ENCODE measurements around the gene EPC1. TPM values are rescaled to one million over a fixed set of nuclear protein-coding genes. Genes with fewer than 3 reads are reported as not detected.

The EPC1 gene
- total RNA-seq, 1 experiment from 2014 or later: 30.0 TPM

DNA sequence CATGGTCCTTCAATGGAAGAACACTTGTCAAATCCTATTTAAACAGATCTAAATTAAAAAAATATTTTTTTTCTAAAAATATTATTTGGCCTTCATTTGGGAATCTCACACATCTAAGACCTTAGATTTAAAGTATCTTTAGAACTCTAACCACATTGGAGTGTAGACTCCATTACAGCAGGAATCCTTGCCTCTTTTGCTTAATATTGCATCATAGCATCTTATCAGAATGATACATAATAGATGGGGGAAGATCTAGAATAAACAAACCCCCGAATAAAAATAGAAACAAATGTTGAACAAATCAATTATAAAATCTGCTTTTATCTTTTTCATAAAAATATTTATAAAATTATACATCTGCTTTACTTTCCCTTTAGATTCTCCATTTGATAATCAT is 27.6 kb upstream of the EPC1 start:
- intact Hi-C loops (cut with micrococcal nuclease; ENCODE audit: unreplicated experiment): loop anchor here (5.0 to 10.0 kb wide), 2 partner anchors 320 to 633 kb away; no protein-coding TSS in a partner anchor
- H3K4me1 Mint-ChIP-seq (ENCODE audit: low read depth, unreplicated experiment): peaks cover 9% of the 10 kb centered on the region
- no peaks in the 10 kb centered on the region for H3K27me3 Mint-ChIP-seq (ENCODE audit: unreplicated experiment)
- H3K36me3 Mint-ChIP-seq (ENCODE audit: insufficient read depth, unreplicated experiment): no peaks in the 10 kb centered on the region
- no peaks in the 10 kb centered on the region for H3K9me3 Mint-ChIP-seq (ENCODE audit: low read depth, unreplicated experiment)
- H3K27ac Mint-ChIP-seq (ENCODE audit: unreplicated experiment): no peak overlapping the region
- CTCF ChIA-PET: no interaction called here
- no peak for TF ChIP-seq CTCF (IDR thresholded peaks at IDR 0.05; ENCODE audit: unreplicated experiment)
- no peak overlapping the region for H3K4me3 Mint-ChIP-seq (ENCODE audit: low read depth, unreplicated experiment)
- DNase-seq: no peak
- no TSS peak for BruUV-seq (replicated peaks)

DNA sequence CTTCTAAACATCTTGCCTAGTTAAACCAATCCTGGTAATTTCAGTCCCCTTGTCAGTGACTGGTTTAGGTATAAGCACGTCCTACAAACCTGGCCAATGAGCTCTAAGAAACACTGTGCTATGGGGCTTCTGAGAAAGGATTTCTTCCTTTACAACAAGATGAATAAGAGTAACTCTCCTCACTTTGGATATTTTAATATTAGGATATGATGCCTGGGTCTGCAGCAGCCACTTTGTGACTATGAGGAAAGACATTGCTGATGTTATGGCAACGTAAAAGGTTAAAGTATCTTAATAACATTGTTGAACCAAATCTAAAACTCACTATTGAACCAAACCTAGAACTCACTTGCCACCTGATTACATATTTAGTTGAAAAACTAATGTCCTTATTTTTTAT is 26.5 kb upstream of the EPC1 start:
- CTCF ChIA-PET: no interaction called here
- Mint-ChIP-seq H3K27me3 (ENCODE audit: unreplicated experiment) (no peaks in the 10 kb centered on the region), H3K4me3 (ENCODE audit: low read depth, unreplicated experiment) (no peak overlapping the region), H3K9me3 (ENCODE audit: low read depth, unreplicated experiment) (no peaks in the 10 kb centered on the region), H3K36me3 (ENCODE audit: insufficient read depth, unreplicated experiment) (no peaks in the 10 kb centered on the region), H3K4me1 (ENCODE audit: low read depth, unreplicated experiment) (peaks cover 10% of the 10 kb centered on the region), H3K27ac (ENCODE audit: unreplicated experiment) (no peak overlapping the region)
- DNase-seq: no peak
- no TSS peak for BruUV-seq (replicated peaks)
- TF ChIP-seq CTCF (IDR thresholded peaks at IDR 0.05; ENCODE audit: unreplicated experiment): no peak
- intact Hi-C loops (cut with micrococcal nuclease; ENCODE audit: unreplicated experiment): loop anchor here (5.0 to 10.0 kb wide), 2 partner anchors 321 to 634 kb away; no protein-coding TSS in a partner anchor

GRCh38 chr10:32373031-32373430 is 26.1 kb upstream of the EPC1 start:
- DNase-seq: no peak
- CTCF ChIA-PET: no interaction called here
- no peaks in the 10 kb centered on the region for H3K36me3 Mint-ChIP-seq (ENCODE audit: insufficient read depth, unreplicated experiment)
- no peaks in the 10 kb centered on the region for H3K9me3 Mint-ChIP-seq (ENCODE audit: low read depth, unreplicated experiment)
- peak overlapping the region; percentile 25 for H3K4me3 Mint-ChIP-seq (ENCODE audit: low read depth, unreplicated experiment)
- TF ChIP-seq CTCF (IDR thresholded peaks at IDR 0.05; ENCODE audit: unreplicated experiment): no peak
- H3K27ac Mint-ChIP-seq (ENCODE audit: unreplicated experiment): no peak overlapping the region
- BruUV-seq (replicated peaks): no TSS peak
- intact Hi-C loops (cut with micrococcal nuclease; ENCODE audit: unreplicated experiment): loop anchor here (5.0 to 10.0 kb wide), 2 partner anchors 322 to 634 kb away; no protein-coding TSS in a partner anchor
- no peaks in the 10 kb centered on the region for H3K27me3 Mint-ChIP-seq (ENCODE audit: unreplicated experiment)
- H3K4me1 Mint-ChIP-seq (ENCODE audit: low read depth, unreplicated experiment): peaks cover 15% of the 10 kb centered on the region

DNA sequence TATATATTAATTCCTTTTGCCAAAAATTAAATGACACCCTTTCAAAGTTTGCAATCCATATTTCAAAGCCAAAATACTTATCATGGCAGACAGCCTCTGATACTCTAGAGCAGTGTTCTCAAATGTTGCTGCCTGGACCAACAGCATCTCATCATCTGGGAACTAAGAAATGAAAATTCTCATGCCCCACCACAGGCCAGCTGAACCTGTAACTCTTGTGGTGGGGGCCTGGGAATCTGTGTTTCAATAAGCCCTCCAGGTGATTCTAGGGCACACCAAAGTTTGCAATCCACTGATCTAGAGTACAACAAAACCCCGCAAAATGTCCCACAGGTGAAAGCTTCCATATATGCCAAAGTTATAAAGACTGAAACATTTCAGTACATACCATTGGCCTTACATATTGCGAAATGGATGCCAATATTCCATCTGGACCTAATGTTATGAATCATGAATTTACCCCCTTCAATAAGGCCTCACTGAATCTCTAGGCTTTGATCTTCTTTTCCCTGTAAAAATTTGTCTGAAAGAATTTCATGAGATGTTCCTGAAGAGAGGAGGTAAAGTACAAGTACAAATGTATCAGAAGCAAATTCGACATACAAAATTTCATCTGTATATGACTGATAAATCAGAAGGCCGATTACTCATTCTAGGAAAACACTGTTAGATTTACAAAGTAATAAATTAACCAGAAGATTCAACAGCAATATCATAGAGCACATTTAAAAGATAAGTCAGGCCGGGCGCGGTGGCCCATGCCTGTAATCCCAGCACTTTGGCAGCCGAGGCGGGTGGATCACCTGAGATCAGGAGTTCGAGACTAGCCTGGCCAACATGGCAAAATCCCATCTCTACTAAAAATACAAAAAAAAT is 25.3 kb upstream of the EPC1 start:
- intact Hi-C loops (cut with micrococcal nuclease; ENCODE audit: unreplicated experiment): loop anchor here (5.0 to 10.0 kb wide), 2 partner anchors 323 to 635 kb away; no protein-coding TSS in a partner anchor
- Mint-ChIP-seq H3K27ac (ENCODE audit: unreplicated experiment) (peak overlapping the region; percentile 38), H3K4me1 (ENCODE audit: low read depth, unreplicated experiment) (peaks cover 22% of the 10 kb centered on the region), H3K4me3 (ENCODE audit: low read depth, unreplicated experiment) (peak overlapping the region; percentile 25), H3K27me3 (ENCODE audit: unreplicated experiment) (no peaks in the 10 kb centered on the region), H3K36me3 (ENCODE audit: insufficient read depth, unreplicated experiment) (no peaks in the 10 kb centered on the region), H3K9me3 (ENCODE audit: low read depth, unreplicated experiment) (no peaks in the 10 kb centered on the region)
- CTCF ChIA-PET: no interaction called here
- BruUV-seq (replicated peaks): no TSS peak
- TF ChIP-seq CTCF (IDR thresholded peaks at IDR 0.05; ENCODE audit: unreplicated experiment): no peak
- DNase-seq: peak; percentile 23

Measured in Calu3 (cell line).